ENCODE measurements around the gene CCDC33. TPM values are rescaled to one million over a fixed set of nuclear protein-coding genes. Genes with fewer than 3 reads are reported as not detected.

Gene CCDC33
- total RNA-seq, 1 experiment from 2014 or later = 0.15 TPM

DNA sequence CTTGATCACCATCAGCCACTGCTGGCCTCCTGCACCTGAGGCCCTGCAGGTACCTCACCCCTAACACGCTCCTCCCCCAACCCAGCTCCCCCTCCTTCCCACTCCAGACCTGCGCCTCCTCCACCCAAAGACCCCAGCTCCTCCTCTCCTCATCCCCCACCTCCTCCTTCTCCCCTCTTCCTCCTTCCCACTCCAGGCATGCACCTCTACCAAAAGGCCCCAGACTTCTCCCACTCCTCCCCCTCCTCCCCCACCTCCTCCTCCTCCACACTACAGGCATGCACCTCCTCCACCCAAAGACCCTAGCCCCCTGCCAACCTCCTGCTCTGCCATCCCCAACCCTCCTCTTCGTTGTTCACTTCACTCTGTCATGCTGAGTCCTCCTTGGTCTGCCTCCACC lies 88.6 kb downstream of the CCDC33 start:
- no peaks in the 10 kb centered on the region for H3K9me2 ChIP-seq (ENCODE audit: insufficient read depth)
- no peak overlapping the region for H3K4me2 ChIP-seq (ENCODE audit: low read length)
- no TSS peak for BruUV-seq (replicated peaks)
- no peaks in the 10 kb centered on the region for H3K79me2 ChIP-seq (ENCODE audit: insufficient read depth, low read length)
- no peak for ATAC-seq
- no peak overlapping the region for H3K9ac ChIP-seq (ENCODE audit: low read length)
- H3K27me3 ChIP-seq (ENCODE audit: insufficient read depth, low read length) = no peaks in the 10 kb centered on the region
- ChIA-PET POLR2A (no interaction called here), RAD21 (ENCODE audit: low non-redundant PET in 1 of 2, low total read pairs in 2 of 2, uncharacterized antibody in 2 of 2, unreplicated experiment in 2 of 2) (no interaction called here), CTCF (interaction anchor here (1.0 kb wide), 1 partner anchor 276 kb away, joined by 3 read pairs; no protein-coding TSS in a partner anchor)
- H3K9me3 ChIP-seq (ENCODE audit: control insufficient read depth in 1 of 2, insufficient read depth in 1 of 2, low read depth in 1 of 2, low read length in 2 of 2) = no peaks in the 10 kb centered on the region
- H4K20me1 ChIP-seq (ENCODE audit: insufficient read depth) = no peaks in the 10 kb centered on the region
- DNase-seq (ENCODE audit: low read depth, low spot score) = no peak
- no peaks in the 10 kb centered on the region; a peak in 1 of 4 replicates for H3K4me1 ChIP-seq (ENCODE audit: control insufficient read depth in 1 of 2, insufficient read depth in 2 of 2, low read length in 2 of 2)
- no peak for TF ChIP-seq CBX3 (IDR thresholded peaks at IDR 0.05; ENCODE audit: low read depth)
- TF ChIP-seq ZNF274 (IDR thresholded peaks at IDR 0.05; ENCODE audit: low read depth, low read length) = no peak
- TF ChIP-seq ZFX (IDR thresholded peaks at IDR 0.05) = no peak
- TF ChIP-seq RAD21 (IDR thresholded peaks at IDR 0.05; ENCODE audit: low read depth) = no peak
- TF ChIP-seq, protein P1, sequence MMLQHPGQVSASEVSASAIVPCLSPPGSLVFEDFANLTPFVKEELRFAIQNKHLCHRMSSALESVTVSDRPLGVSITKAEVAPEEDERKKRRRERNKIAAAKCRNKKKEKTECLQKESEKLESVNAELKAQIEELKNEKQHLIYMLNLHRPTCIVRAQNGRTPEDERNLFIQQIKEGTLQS (IDR thresholded peaks at IDR 0.05) = no peak
- no peak for TF ChIP-seq SP1 (IDR thresholded peaks at IDR 0.05; ENCODE audit: low read depth)
- TF ChIP-seq ELF1 (IDR thresholded peaks at IDR 0.05; ENCODE audit: borderline replicate concordance, low read depth) = no peak
- TF ChIP-seq, protein P2, sequence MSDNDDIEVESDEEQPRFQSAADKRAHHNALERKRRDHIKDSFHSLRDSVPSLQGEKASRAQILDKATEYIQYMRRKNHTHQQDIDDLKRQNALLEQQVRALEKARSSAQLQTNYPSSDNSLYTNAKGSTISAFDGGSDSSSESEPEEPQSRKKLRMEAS (IDR thresholded peaks at IDR 0.05) = no peak
- TF ChIP-seq FOSL1 (IDR thresholded peaks at IDR 0.05; ENCODE audit: low read depth) = no peak
- no peak for TF ChIP-seq TCF7L2 (IDR thresholded peaks at IDR 0.05; ENCODE audit: borderline replicate concordance, extremely low read depth, insufficient read depth, insufficient read length)
- TF ChIP-seq, protein P3, sequence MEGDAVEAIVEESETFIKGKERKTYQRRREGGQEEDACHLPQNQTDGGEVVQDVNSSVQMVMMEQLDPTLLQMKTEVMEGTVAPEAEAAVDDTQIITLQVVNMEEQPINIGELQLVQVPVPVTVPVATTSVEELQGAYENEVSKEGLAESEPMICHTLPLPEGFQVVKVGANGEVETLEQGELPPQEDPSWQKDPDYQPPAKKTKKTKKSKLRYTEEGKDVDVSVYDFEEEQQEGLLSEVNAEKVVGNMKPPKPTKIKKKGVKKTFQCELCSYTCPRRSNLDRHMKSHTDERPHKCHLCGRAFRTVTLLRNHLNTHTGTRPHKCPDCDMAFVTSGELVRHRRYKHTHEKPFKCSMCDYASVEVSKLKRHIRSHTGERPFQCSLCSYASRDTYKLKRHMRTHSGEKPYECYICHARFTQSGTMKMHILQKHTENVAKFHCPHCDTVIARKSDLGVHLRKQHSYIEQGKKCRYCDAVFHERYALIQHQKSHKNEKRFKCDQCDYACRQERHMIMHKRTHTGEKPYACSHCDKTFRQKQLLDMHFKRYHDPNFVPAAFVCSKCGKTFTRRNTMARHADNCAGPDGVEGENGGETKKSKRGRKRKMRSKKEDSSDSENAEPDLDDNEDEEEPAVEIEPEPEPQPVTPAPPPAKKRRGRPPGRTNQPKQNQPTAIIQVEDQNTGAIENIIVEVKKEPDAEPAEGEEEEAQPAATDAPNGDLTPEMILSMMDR (IDR thresholded peaks at IDR 0.05 in 2 of 3, conservative IDR thresholded peaks at IDR 0.05 in 1 of 3; ENCODE audit: borderline replicate concordance in 1 of 3, insufficient read depth in 1 of 3, low read depth in 2 of 3, low read length in 2 of 3) = no peak
- no peak for TF ChIP-seq POLR2AphosphoS5 (IDR thresholded peaks at IDR 0.05; ENCODE audit: low read depth, low read length)
- TF ChIP-seq, protein P4, sequence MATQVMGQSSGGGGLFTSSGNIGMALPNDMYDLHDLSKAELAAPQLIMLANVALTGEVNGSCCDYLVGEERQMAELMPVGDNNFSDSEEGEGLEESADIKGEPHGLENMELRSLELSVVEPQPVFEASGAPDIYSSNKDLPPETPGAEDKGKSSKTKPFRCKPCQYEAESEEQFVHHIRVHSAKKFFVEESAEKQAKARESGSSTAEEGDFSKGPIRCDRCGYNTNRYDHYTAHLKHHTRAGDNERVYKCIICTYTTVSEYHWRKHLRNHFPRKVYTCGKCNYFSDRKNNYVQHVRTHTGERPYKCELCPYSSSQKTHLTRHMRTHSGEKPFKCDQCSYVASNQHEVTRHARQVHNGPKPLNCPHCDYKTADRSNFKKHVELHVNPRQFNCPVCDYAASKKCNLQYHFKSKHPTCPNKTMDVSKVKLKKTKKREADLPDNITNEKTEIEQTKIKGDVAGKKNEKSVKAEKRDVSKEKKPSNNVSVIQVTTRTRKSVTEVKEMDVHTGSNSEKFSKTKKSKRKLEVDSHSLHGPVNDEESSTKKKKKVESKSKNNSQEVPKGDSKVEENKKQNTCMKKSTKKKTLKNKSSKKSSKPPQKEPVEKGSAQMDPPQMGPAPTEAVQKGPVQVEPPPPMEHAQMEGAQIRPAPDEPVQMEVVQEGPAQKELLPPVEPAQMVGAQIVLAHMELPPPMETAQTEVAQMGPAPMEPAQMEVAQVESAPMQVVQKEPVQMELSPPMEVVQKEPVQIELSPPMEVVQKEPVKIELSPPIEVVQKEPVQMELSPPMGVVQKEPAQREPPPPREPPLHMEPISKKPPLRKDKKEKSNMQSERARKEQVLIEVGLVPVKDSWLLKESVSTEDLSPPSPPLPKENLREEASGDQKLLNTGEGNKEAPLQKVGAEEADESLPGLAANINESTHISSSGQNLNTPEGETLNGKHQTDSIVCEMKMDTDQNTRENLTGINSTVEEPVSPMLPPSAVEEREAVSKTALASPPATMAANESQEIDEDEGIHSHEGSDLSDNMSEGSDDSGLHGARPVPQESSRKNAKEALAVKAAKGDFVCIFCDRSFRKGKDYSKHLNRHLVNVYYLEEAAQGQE (IDR thresholded peaks at IDR 0.05; ENCODE audit: low read depth) = no peak
- no peak for TF ChIP-seq YY1 (IDR thresholded peaks at IDR 0.05; ENCODE audit: extremely low read depth, insufficient replicate concordance, low read depth, low read length)
- TF ChIP-seq EZH2 (IDR thresholded peaks at IDR 0.05) = no peak
- no peak for TF ChIP-seq EGR1 (IDR thresholded peaks at IDR 0.05; ENCODE audit: low read depth)
- H3K27ac ChIP-seq (ENCODE audit: low read depth, low read length) = no peak overlapping the region
- no peaks in the 10 kb centered on the region for H3K36me3 ChIP-seq (ENCODE audit: control insufficient read depth in 1 of 2, insufficient read depth in 2 of 2, low read length in 2 of 2)
- H2AFZ ChIP-seq (ENCODE audit: low read depth, low read length, poor library complexity, severe bottlenecking) = no peak overlapping the region
- H3K4me3 ChIP-seq (replicated peaks in 1 of 2; ENCODE audit: low read depth in 1 of 2, low read length in 2 of 2) = no peak overlapping the region
- intact Hi-C loops (cut with micrococcal nuclease) = no loop called here

Measured in HCT116 (cell line).